GM18870 (cell line): ENCODE data around the gene MRPL58.
"Not testable (repeated sequence)": the region's sequence is repeated elsewhere in the genome, so short reads cannot be mapped to it uniquely, and the experiment has no call there.

Source experiments
- ATAC-seq: cut with Tn5 transposase; IDR thresholded peaks from one replicate; pipeline ENCODE4 v1.9.1; 2021; ENCODE audit warnings: moderate library complexity; ENCODE audit not compliant: unreplicated experiment

Gene MRPL58

GRCh38 chr17:74987418-74987908, 25.0 kb upstream of the MRPL58 start, which contains the start of gene CDR2L:
CDR2L (plus strand) TSS chr17:74987632; CDS start chr17:74988044, 412 bp downstream.
- ATAC-seq = no peak

GRCh38 chr17:74987909-74988711, 24.4 kb upstream of the MRPL58 start:
- ATAC-seq = no peak

DNA sequence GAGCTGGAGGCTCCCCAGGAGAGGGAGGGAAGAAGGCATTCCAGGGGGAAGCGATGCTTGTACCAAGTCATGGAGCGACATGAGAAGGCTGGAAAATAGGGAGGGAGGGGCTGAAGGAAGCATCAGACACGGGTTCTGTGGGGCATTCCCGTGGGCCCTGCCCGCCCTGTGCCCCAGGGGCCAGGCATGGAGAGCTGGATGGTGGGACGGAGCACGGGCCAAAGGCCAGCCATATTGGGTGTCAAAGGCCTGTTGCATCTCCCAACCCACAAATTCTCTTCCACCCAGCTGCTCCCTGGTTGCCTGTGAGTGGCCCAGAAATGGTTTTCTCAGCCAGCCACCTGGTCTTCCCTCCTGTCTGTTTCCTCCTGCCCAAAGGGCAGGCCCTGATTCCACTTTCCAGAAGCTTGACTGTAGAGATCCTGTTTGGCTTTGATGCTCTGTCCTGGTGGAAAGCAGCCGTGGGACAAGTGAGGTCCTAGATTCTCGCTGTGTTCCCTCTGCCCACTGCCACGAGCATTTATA, 21.8 kb upstream of the MRPL58 start:
- no peak for ATAC-seq

GRCh38 chr17:74992223-74992622, 20.2 kb upstream of the MRPL58 start:
- ATAC-seq = no peak

DNA sequence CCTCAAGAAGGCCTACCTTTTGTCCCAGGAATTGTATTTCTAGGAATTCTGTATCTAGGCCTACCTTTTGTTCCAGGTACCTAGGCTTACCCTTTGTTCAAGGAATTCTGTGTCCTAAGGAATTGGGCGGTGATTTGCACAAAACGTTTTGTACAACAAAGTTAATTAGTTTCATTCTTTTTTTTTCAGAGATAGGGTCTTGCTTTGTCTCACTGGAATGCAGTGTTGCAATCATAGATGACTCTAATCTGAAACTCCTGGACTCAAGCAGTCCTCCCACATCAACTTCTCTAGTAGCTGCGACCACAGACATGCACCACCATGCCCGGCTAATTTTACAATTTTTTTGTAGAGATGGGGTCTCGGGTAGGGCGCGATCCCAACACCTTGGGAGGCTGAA, 18.0 kb upstream of the MRPL58 start:
- no peak for ATAC-seq

- no peak for ATAC-seq
These were observed 16.6 kb upstream of the MRPL58 start for GRCh38 chr17:74995847-74996246.

GRCh38 chr17:74998783-74999182, 13.7 kb upstream of the MRPL58 start:
- no peak for ATAC-seq

- ATAC-seq = no peak
These were observed 12.9 kb upstream of the MRPL58 start for GRCh38 chr17:74999523-74999922.

GRCh38 chr17:75001915-75002843, 10.3 kb upstream of the MRPL58 start:
- ATAC-seq = no peak

- no peak for ATAC-seq
These were observed 9.2 kb upstream of the MRPL58 start for GRCh38 chr17:75003070-75003956.

DNA sequence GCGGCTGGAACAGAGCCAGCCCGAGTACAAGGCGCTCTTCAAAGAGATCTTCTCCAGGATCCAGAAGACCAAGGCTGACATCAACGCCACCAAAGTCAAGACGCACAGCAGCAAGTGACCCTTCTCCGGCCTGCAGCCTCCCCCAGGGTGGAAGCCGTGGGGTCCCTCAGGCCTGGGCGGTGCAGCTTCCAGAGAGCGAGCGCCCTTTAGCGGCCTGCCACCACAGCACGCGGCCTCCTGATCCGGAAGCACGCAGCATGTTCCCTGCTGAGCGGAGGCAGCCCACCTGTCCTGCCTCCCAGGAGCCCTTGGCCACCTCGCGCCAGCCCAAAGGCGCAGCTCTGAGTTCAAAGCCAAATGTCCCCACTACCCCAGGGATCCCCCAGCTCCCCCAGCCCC, 8.5 kb upstream of the MRPL58 start:
- no peak for ATAC-seq

- no peak for ATAC-seq
These were observed 8.1 kb upstream of the MRPL58 start for GRCh38 chr17:75004371-75004770.

GRCh38 chr17:75005291-75005690, 7.2 kb upstream of the MRPL58 start:
- no peak for ATAC-seq

DNA sequence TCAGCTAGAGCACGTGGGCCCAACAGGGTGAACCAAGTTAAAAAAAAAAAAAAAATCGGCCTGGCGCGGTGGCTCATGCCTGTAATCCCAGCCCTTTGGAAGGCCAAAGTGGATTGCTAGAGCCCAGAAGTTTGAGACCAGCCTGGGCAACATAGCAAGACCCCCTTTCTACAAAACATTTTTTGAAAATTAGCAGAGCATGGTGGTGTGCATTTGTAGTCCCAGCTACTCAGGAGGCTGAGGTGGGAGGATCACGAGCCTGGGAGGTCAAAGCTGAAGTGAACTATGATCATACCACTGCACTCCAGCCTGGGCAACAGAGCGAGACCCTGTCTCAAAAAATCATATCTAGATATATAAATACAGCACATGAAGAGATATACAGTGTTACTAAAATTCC, 6.4 kb upstream of the MRPL58 start:
- not testable (repeated sequence) for ATAC-seq

DNA sequence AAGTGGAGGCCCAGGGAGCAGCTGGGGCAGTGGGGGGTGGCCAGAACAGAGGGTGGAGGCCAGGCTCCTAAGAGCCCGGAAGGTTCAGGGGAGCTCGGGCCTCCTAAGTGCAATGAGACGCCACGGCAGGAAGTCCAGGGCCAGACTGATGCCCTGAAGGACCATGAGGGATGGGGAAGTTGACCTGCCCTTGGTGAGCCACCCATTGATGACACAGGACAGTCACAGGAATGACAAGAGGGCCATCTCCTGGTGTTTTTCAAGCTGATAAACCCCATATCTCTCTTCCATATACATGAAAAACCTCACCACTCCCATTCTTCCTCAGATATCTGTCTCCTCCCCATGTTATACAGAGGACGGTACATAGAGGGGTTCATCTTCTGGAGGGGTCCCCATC, 5.8 kb upstream of the MRPL58 start:
- no peak for ATAC-seq

DNA sequence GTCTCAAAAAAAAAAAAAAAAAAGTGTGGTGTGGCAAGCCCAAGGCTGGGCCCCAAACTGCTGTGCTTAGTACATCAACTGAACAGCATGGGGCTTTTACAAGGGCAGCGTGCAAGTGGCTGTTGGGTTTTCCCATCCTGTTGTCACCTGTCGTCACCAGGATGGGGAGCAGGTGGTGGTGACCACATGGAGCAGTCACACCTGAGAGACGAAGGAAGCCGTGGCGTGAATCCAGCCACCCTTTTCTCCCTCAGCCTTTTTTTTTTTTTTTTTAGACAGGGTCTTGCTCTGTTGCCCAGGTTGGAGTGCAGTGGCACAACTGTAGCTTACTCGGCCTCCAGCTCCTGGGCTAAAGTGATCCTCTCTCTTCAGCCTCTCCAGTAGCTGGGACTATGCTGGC, 4.1 kb upstream of the MRPL58 start:
- no peak for ATAC-seq

- no peak for ATAC-seq
These were observed 3.2 kb upstream of the MRPL58 start for GRCh38 chr17:75009139-75009724.

DNA sequence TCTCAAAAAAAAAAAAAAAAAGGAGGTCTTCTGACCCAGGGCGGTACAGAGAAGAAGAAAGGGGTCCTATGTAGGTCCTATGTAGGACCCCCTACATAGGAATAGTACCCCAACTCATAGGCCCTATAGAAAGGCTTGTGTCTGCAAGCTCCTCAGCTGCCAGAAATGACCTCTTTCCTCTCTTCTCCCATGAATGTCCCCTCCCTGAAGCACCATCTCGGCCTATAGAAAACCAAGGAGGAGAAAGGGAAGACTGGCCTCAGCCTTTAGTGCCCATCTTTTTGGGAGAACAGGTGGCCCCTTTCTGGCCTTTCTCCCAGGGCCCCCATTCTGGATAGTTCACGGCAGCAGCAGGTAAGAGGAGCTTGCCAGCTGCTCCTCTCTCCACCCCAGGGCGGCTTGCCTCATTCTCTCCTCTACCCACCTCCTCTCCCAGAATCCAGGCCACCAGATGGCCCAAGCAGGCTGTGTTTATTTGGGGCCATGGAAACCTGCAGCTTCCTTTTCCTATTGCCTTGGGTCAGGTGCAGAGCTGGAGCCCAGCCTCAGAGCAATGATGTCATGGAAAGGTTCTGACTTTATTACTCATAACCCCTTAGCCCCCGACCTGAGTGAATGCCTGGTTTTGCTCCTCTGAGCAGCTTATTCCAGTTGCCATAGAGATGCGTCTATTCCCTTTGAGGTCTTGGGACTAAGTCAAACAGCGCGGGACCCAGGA, 1.6 kb upstream of the MRPL58 start:
- ATAC-seq = no peak

DNA sequence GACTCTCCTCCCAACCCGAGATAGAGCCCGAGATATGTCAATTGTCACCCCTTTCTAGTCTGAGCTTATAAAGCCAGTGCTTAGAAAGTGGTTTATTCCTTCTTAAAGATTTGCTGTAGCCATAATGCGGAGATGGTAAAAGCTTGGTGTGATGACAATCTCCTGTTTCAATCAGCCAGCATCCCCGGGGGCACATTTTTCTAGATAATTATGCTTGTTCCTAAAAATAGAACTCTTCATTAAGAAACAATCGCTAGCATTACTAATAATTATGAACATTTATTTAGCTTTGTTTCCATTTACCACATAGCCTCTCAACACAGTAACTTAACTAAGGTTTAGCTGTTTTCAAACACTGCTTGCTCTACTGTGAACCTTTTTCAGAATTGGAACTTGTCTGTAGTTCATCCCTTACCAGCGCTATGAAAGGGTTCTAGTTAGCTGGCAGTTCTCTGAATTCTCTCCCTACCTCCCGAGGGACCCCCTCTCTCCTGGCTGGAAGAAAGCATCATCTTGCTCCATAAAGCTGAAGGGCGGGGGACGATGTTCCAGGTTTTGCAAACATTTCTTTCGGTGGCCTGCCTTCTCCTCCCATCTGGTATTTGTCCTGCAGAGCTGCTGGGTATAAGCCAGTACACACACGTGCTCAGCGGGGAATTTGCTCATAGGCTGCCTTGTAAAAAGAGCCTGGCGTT, 922 bp upstream of the MRPL58 start:
- ATAC-seq = no peak
